HG02970 (cell line): Measurements from ENCODE around the gene NLGN1.
"Not testable (repeated sequence)": the region's sequence is repeated elsewhere in the genome, so short reads cannot be mapped to it uniquely, and the experiment has no call there.

Experiments
- ATAC-seq: cut with Tn5 transposase; IDR thresholded peaks from one replicate; pipeline ENCODE4 v1.9.1; 2021; ENCODE audit warnings: mild to moderate bottlenecking, moderate library complexity, moderate number of reproducible peaks; ENCODE audit not compliant: unreplicated experiment, low FRiP score

Gene NLGN1

DNA sequence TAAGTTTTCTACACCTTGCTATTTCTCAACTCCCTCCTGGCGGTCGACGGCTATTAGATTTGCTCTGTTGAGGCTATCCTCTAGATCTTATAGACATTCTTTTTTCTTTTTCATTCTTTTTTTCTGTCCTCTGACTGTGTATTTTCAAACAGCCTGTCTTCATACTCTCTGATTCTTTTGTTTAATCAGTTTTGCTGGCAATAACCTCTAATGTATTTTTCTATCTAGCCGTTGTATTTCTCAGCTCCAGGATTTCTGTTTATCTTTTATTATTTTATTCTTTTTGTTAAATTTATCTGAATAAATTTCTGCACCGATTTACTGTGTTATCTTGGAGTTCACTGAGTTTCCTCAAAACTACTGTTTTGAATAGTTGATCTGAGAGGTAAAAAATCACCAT lies 31.5 kb downstream of the NLGN1 start:
- no peak for ATAC-seq

DNA sequence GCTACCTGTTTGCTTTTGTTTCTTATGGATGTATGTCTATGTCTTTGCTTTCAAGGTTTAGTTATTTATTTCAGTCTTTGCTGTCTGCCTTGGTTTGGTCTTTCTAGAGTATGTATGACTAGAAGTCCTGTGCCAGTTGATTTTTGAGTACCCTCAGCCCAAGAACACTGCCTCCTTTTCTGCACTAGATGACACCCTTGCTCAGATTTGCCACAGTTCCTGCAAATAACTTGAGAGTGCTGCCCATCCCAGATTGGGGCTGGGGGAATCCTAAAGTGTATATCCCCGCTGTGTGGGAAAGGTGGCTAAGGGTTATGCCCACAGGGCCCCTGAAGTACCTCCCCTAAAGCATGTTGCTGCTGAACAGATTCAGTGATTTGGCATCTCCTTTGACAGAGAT lies 32.0 kb downstream of the NLGN1 start:
- ATAC-seq = no peak

DNA sequence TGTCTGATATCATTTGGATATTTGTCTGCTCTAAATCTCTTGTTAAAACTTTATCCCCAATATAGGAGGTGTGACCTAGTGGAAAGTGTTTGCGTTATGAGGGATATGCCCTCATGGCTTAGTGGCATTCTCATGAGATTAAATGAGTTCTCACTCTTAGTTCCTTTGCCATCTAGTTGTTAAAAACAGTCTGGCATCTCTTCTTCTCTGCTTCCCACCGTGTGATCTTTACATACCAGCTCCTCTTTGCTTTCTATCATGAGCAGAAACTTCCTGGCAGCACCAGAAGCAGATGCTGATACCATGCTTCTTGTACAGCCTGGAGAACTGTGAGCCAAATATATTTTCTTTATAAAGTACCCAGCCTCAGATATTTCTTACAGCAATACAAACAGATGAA lies 33.0 kb downstream of the NLGN1 start:
- ATAC-seq = no peak

DNA sequence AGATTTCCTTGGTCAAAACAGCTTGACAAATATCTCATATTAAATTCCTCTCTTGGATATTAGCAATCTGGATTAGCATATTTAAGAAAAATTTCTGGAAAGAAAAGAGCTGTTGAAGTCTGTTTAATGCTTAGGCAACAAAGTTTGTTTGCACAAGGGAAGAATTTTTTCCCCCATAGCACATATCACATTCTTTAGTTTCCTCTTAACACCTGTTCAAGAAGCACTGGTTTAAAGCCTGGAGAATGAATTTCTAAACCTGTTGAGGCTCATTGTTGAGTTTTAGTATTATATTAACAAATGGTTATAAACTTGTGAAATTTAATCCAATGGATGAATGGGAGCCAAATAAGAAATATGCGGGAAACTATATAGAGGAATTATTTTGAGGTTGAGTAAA lies 41.5 kb downstream of the NLGN1 start:
- no peak for ATAC-seq

DNA sequence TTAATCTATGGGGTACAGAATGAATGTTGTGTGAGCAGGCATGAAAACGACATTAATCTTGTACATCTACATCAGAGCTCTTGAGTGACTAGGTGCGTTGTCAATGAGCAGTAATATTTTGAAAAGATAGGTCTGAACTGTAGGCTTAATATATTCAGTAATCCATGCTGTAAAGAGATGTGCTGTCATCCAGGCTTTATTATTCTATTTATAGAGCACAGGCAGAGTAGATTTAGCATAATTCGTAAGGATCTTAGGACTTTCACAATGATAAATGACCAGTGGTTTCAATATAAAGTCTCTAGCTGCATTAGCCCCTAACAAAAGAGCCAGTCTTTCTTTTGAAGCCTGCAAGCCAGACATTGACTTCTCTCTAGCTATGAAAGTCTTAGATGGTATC lies 43.0 kb downstream of the NLGN1 start:
- ATAC-seq = no peak

DNA sequence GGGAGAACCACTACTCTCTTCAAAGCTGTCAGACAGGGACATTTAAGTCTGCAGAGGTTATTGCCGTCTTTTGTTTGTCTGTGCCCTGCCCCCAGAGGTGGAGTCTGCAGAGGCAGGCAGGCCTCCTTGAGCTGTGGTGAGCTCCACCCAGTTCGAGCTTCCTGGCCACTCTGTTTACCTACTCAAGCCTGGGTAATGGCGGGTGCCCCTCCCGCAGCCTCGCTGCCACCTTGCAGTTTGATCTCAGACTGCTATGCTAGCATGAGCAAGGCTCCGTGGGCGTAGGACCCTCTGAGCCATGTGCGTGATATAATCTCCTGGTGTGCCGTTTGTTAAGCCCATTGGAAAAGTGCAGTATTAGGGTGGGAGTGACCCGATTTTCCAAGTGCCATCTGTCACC lies 54.0 kb downstream of the NLGN1 start:
- not testable (repeated sequence) for ATAC-seq

DNA sequence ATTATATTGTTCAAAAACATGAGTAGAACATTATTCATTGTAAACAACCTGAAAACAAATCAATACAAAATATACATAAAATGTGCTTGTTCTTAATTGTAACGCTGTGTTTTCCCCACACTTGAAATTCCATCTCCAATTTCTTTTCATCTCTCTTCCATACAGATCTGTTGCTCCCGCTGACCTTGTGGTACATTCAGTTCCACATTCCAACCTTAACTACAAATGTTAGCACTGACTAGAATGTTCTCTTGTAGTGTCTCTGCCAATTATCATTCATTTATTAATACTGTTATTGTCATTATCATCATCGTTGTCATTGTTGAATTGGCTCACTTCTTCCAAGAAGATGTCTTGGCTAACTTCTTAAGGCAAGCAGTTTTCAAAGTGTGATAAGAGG lies 65.7 kb downstream of the NLGN1 start:
- ATAC-seq = no peak

DNA sequence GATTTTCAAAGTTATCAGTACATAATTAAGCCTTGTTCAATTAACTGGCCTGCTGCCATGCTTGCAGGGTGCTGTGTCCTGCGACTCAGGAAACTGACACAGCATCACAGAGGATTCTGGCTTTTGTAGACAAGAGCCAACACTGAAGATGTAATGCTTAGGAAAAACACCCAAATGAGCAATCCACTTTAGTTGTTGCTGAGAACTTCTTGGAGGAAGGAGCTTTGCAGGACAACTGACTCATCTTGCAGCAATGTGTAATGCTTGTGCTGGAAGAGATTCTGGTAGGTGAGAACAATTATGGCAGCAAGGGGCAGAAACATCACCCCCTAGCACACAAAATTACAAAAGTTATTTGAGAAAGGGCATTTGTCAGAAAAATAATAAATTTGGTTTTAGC lies 67.6 kb downstream of the NLGN1 start:
- no peak for ATAC-seq

DNA sequence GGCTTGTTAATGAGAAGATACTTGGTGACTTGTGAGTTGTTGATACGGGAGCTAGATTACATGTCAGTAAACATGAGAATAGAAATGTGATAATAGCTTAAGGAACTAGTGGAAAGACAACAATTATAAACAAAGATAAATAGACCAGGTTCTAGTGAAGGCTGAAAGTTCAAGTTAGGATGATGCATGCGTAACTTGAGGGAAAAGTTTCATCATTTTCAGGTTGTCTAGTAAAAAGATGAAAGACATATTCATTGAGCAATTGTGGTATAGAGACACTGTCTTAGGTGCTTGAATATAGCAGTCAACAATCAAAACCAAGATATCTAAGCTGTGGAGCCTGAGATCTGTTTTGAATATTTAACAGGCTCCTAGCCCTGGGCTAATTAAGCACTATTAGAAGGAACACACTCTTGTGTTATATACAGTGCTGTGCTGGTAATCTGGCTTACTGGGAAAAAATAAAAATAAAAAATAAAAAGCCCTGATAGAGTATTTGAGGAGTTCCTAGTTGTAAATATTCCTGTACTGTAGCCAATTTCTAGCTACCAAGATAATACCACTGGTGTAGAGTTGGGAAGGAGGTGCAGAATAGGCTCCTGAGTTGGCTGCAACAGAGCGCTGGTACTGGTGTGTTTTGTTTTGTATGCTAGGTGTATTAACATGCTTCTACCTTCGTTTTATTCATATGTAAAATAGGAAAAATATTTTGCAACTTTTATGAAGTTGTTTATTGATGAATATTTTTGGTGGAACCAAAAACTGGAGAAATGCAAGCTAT lies 68.5 kb downstream of the NLGN1 start:
- no peak for ATAC-seq

DNA sequence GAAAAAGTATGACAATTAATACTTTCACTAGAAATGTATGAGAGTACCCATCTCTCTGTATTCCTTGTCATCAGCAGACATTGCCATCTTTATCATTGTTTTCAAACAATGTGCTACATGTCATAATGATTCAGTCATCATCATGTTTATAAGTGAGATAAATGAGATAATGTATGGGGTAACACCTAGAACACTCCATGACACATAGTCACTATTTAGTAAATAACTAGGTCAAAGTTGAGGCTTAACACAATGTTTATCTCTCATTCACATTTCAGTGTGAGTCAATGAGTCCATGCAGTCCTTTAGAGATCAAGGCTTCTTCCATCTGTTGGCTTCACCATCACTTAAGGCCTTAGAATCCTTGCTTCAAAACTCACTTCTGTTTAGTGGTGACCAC lies 70.0 kb downstream of the NLGN1 start:
- no peak for ATAC-seq

DNA sequence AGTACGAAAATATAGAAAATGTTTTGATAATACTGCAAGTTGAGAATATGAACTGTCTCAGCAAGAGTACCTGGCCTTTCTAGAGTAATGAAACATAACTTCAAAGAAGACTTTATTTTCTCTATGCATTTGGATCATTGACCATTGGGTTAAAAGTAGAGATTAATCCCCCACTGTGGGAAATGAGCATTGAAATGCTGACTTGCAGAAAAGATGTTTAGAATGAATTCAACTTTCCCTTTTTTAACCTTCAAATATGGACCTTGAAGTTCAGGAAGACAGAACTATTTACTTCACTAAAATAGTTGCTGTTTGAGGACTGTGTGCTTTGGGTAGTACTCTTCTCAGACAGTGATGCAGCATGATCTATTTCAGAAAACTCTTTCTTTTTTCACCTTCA lies 75.7 kb downstream of the NLGN1 start:
- ATAC-seq = no peak

DNA sequence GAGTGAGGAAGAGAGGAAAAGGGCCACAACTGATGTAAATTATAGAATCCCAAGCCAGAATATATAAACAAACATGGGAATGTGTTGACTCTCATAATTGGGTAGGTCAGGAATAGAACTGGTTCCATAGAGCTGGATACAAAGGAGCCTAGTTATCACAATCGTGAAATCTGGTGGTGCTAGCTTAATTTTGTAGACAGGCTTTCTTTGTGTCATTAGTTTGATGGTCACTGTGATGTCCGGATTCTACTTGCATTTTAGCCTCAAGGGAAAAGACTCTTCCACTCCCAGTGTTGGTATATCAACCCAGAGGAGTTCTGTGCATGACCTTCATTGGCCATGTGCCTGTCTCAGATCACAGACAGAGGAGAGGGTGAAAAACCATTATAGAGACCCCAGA lies 81.8 kb downstream of the NLGN1 start:
- ATAC-seq = no peak

DNA sequence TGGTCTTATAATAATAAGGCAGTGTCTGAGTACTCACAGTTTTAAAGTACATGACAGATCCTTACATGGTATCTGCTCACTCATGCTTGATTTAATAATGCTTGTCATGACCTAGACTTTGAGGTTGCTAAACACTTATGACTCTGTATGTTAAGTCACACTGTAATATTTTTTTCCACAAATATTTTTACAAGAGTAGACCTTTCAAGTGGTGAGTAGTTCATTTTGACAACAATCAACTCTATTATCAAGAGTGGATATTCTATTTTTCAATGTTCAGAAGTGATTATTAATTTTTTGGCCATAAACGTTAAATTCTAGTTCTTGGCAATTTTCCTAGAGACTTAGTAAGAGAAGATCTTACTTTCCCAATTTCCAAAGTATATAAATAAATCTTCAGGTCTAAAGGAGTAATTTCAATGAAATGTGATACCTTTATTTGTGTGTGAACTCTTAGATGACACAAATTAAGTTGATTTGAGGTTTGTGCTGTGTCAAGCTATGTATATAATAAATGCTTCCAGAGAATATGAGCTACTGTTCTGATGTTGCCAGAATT lies 104.5 kb downstream of the NLGN1 start:
- no peak for ATAC-seq

DNA sequence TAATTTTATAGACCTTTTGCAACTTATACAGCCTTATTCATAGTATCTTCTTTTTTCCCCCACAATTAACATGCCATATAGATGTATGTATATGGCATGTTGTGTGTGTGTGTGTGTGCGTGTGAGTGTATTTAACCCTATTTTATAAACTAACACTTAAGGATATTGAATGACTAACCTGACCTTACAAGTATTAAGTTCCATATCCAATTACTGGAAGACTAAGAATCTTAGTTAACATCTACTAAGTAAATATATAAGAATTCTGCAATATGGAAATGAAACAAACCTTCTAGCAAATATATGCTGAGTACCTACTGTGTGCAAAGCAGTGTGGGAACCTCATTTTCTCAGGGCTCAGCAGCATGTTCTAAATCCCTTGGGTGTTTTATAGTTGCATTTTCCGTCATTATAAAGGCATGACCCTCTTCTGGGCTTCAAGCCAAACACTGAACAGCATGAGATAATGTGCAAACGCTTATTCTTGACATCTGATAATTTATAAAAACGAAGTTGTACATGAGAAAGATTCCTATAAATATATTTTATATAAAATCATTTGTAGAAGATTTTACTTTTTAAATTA lies 105.5 kb downstream of the NLGN1 start:
- no peak for ATAC-seq

DNA sequence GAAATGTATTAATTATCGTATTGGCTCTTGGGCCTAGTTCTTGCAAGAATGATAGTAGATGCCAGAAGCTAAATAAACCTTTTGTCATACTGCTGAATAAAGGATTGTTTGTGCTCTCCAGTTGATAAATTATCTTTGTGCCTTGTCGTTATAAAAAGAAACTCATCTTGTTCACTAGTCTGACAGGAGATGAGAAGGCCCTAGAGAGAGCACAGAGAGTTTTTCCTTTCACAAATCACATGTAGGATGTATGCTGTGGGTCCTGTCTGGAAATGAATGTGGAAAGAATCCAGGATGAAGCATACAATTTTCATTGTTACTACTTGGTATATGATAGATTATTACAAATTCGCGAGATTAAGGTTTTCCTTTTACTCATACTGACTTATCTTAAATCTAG lies 113.0 kb downstream of the NLGN1 start:
- no peak for ATAC-seq

DNA sequence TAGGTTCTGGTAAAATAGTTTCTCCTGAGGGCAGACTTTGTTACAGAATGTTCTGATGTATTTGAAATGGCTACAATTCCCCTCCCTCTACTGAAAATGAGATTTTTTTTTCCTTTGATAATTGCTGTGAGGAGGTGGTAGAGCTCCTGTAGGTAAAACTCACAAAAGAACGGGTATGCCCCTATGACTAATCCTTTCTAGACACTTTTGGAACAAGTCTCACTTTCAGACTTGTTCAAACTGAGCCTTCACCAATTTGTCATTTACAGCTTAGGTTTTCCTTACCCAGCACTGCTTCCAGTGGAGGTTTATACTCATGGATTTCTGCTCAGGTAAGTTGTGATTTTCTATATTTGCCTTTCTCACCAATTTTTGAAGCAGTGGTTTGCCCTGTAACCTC lies 115.6 kb downstream of the NLGN1 start:
- ATAC-seq = no peak

DNA sequence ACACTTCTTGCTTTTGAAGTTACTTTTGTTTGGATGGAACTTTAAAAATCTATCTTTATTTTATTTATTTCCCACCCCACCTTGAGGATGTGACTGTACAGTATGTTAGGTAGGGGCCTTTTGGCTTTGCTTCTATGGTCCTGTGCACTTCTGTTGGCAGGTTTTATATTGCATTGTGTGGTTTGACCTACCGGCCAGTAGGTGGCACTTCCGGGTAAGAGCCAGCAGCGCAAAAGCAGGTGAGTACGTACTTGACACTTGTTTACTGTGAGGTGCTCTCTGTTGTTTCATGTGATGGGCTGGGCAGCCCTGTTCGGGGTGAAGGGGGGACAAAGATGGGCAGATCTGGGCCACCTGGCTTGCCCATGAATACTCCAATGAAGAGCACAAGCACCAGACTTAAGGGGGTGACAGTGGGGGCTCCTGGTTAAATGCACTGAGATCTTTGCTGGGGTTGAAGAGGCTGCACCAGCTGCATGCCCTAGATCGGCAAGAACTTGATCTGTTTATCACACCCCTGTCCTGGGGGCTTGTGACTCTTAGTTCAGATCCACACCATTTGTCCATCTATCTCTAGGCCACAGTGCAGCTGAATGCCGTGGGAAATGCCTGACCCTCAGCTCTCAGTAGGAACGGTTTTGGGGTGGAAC lies 131.6 kb downstream of the NLGN1 start:
- ATAC-seq = no peak

DNA sequence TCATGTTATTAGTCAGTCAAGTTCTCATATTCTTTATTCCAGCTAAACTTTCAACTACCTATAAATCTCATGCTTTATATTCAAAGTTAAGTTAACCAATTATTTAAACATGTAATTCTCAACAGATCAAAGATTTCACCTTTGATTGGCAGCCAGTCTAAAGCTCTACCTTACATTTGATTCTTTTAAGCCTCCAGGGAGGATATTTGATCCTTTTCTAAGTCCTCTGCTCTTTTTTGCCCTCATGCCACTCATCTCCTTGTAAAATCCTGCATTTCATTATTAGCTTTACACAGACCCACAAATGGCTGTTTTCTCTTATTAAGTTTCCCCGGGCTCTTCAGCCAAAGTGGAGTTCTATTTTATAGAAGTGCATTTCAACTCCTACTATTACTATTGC lies 134.1 kb downstream of the NLGN1 start:
- no peak for ATAC-seq

DNA sequence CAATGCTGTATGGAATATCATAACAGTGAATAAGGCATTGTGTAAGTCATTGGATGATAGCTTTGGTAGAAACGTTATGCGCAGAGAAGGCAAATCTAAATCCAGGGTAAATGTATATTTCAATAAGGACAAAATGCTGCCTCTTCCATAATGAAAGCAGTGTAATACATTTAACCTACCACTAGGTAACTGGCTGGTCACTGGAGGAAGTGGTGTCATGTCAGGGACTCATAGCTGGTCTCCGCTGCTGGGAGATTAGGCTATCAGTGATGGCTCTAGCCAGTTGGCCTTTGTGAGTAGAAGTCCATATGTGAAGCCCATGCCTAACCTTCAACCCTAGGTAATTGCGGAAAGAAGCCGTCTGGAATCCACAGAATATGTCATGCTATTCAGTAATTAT lies 140.9 kb downstream of the NLGN1 start:
- no peak for ATAC-seq

DNA sequence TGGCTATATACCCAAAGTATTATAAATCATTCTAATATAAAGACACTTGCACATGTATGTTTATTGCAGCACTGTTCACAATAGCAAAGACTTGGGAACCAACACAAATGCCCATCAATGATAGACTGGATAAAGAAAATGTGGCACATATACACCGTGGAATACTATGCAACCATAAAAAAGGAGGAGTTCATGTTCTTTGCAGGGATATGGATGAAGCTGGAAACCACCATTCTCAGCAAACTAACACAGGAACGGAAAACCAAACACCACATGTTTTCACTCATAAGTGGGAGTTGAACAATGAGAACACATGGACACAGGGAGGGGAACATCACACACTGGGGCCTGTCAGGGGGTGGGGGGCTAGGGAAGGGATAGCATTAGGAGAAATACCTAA lies 148.0 kb downstream of the NLGN1 start:
- not testable (repeated sequence) for ATAC-seq

DNA sequence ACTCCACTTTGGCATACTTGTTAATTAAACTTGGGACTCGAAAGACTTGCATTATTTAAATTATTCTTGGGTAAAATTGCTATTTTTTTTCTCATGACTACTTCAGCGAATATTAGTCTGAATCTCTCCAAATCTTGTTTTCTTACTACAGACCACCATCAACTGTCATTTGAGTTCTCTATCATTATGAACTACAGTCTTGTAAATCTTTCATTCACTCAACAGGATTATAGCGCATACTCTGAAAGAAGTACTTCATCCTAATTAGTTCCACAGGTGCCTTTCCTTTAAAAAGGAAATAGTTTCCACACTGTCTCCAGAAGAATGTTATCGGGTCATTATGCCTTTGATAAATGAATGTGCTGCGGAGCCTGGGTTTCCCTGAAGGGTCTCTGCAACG lies 149.5 kb downstream of the NLGN1 start:
- ATAC-seq = no peak

DNA sequence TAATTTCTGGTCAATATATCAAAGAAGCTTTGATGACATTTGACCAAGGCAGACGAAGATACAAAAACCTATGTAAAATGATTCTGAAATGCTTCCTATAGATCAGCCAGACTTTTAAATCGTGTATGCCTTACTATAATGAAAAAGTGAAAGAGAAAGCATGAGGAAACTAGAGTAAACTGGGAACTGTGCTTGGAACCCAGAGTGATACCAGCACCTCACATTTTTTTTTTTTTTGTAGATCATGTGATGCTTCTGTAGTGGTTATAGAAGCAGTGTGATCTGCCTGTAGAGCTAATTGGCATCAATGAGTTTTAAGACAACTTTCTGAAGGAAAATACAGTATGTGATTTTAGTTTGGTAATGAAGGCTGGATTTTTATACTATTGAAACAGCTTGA lies 150.7 kb downstream of the NLGN1 start:
- ATAC-seq = no peak
